ENCODE measurements around the gene OTOGL.
"Not testable (repeated sequence)": the region's sequence is repeated elsewhere in the genome, so short reads cannot be mapped to it uniquely, and the experiment has no call there.

OTOGL gene

GRCh38 chr12:80234667-80235066, 135.3 kb downstream of the OTOGL start:
- DNase-seq = no peak

GRCh38 chr12:80235944-80236343, 136.6 kb downstream of the OTOGL start:
- no peak for DNase-seq

GRCh38 chr12:80239867-80240266, 140.5 kb downstream of the OTOGL start:
- no peak for DNase-seq

GRCh38 chr12:80241576-80242273, 142.4 kb downstream of the OTOGL start:
- DNase-seq = no peak

GRCh38 chr12:80242321-80242720, 143.0 kb downstream of the OTOGL start:
- DNase-seq = no peak

GRCh38 chr12:80249581-80249980, 150.2 kb downstream of the OTOGL start:
- DNase-seq = not testable (repeated sequence)

GRCh38 chr12:80257920-80258319, 158.6 kb downstream of the OTOGL start:
- no peak for DNase-seq

GRCh38 chr12:80260269-80260668, 160.9 kb downstream of the OTOGL start:
- no peak for DNase-seq

- no peak for DNase-seq
Measured at GRCh38 chr12:80261403-80261802, 162.1 kb downstream of the OTOGL start.

- no peak for DNase-seq
Measured at GRCh38 chr12:80262346-80262745, 163.0 kb downstream of the OTOGL start.

- no peak for DNase-seq
Measured at GRCh38 chr12:80262771-80263170, 163.4 kb downstream of the OTOGL start.

GRCh38 chr12:80264386-80264785, 165.0 kb downstream of the OTOGL start:
- DNase-seq = no peak

- no peak for DNase-seq
Measured at GRCh38 chr12:80264891-80265290, 165.6 kb downstream of the OTOGL start.

- DNase-seq = no peak
Measured at GRCh38 chr12:80268924-80269749, 169.8 kb downstream of the OTOGL start.

GRCh38 chr12:80269803-80270552, 170.6 kb downstream of the OTOGL start:
- peak; percentile 67 for DNase-seq

- no peak for DNase-seq
Measured at GRCh38 chr12:80271780-80272179, 172.4 kb downstream of the OTOGL start.

- no peak for DNase-seq
Measured at GRCh38 chr12:80272387-80272915, 173.1 kb downstream of the OTOGL start.

GRCh38 chr12:80273144-80273543, 173.8 kb downstream of the OTOGL start:
- DNase-seq = no peak

GRCh38 chr12:80277732-80278131, 178.4 kb downstream of the OTOGL start:
- DNase-seq = no peak

GRCh38 chr12:80282226-80282625, 182.9 kb downstream of the OTOGL start:
- DNase-seq = no peak

GRCh38 chr12:80282761-80283160, 183.4 kb downstream of the OTOGL start:
- no peak for DNase-seq

- no peak for DNase-seq
Measured at GRCh38 chr12:80291108-80291754, 191.9 kb downstream of the OTOGL start.

GRCh38 chr12:80293347-80293746, 194.0 kb downstream of the OTOGL start:
- no peak for DNase-seq

Measured in NCI-H2029 treated with DMSO at 0.1 percent for 48 hours (cell line).